Jurkat, Clone E6-1 (cell line): ENCODE results near the gene ALPK1. TPM values are rescaled to one million over a fixed set of nuclear protein-coding genes. Genes with fewer than 3 reads are reported as not detected.
"Not testable (repeated sequence)": the region's sequence is repeated elsewhere in the genome, so short reads cannot be mapped to it uniquely, and the experiment has no call there.

Experiments used
- DNase-seq: peaks from one replicate; pipeline ENCODE4 v3.0.0-alpha.2; 2011; ENCODE audit warnings: low read depth, low spot score
- H3K4me3 ChIP-seq: 2 replicates; pipeline ENCODE4 v1.5.1; 2011; ENCODE audit warnings: mild to moderate bottlenecking, low read length, control low read depth, moderate library complexity
- polyA plus RNA-seq: library from polyadenylated mRNA; unstranded; fragments of >200 nt; gene quantifications from one replicate; pipeline ENCODE4 v1.2.1, GENCODE V29; 2012; ENCODE audit warnings: missing spikeins; ENCODE audit not compliant: insufficient read length, insufficient read depth

The ALPK1 gene
- 0.74 TPM for polyA plus RNA-seq

GRCh38 chr4:112296949-112297880, at the start of gene ALPK1:
ALPK1 (plus strand) TSS chr4:112297369.
- DNase-seq, result peak; percentile 33
- H3K4me3 ChIP-seq, result peak within 1 kb of the TSS; percentile 32

DNA sequence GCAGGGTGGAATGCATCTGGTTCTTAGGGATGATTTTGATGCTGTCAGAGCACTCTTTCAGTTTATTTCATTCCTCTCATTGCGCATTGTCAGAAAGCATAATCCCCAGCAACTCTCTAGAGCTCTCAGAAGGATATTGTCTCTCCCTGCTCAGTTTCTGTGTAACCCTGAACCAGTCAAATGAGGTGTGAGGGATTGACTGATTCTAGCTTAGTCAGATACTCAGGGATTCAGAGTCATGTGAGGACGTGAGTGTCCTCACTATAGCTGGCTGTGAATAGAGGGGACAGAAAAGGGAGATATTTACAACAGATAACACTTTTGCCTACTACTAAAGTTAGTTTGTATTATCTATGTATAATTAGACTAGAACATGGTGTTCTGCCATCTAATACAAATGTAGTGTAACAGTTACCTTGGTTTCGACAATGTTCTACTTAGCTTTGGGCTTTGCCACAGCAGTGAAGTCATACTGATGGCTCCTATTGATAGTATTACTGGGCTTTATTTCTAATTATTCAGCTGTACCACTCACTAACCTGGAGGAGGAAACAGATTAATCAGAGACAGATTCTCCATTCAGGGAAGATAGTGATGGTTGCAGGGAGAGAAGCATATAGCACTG, 46.0 kb upstream of the ALPK1 start:
- H3K4me3 ChIP-seq, result no peak overlapping the region
- no peak for DNase-seq

- no peak for DNase-seq
- no peak overlapping the region for H3K4me3 ChIP-seq
These were observed 44.9 kb upstream of the ALPK1 start for GRCh38 chr4:112252234-112252633.

- no peak for DNase-seq
- H3K4me3 ChIP-seq, result no peak overlapping the region
These were observed 43.7 kb upstream of the ALPK1 start for GRCh38 chr4:112253382-112254000.

DNA sequence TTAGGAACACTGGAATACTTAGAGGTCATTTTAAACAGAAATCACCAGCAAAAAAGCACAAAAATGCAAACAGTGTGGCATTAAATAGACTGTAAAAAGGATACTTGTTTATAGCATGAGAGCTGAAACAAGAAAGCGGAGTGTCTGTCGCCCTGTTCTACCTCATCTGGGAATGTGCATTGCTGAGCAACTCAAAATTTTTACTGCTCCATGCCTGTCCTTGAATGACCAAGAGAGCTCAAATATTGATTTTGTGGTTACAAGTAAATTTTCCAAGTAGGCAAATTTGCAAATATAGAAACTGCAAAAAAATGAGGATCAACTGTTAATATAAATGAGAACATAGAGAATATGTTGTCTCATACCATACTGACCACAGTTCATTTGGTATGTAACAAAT, 40.1 kb upstream of the ALPK1 start:
- no peak for DNase-seq
- no peak overlapping the region for H3K4me3 ChIP-seq

DNA sequence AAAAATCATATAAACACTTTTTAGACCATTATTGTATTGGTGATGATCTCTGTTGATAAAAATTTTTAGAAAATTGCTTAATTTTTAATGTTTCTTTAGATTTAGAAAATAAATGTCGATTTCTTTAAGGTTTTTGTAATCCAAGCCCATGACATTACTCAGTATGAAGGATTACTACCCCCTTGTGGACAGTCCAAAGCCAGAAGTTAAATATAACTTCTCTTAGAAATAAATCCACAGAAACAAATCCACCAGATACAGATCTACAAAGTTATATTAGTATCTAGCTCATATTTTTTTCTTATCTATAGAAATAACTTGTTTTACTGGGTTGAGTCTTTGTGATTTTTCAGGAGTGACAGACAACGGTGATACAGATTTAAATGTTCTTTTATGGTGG, 30.3 kb upstream of the ALPK1 start:
- DNase-seq, result no peak

DNA sequence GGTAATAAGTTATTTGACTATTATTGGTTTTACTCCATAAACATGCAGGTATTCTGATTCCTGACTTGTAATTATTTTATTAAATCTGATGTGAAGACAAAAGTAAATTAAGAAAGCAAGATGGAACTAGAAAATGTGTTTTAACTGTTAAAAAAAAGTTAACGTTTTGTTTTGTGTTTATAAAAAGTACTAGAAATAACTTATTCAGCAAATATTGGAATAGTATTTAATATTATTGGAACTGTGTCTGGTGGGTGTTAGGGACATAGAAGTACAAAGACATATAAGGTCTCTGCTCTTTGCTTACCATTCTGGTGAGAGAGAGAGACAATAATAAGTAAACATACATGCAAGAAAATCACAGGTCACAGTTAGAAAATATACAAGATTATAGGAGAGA, 27.1 kb upstream of the ALPK1 start:
- H3K4me3 ChIP-seq, result no peak overlapping the region
- DNase-seq, result no peak

More for the DNA sequence above, 30.3 kb upstream of the ALPK1 start:
- no peak overlapping the region for H3K4me3 ChIP-seq

DNA sequence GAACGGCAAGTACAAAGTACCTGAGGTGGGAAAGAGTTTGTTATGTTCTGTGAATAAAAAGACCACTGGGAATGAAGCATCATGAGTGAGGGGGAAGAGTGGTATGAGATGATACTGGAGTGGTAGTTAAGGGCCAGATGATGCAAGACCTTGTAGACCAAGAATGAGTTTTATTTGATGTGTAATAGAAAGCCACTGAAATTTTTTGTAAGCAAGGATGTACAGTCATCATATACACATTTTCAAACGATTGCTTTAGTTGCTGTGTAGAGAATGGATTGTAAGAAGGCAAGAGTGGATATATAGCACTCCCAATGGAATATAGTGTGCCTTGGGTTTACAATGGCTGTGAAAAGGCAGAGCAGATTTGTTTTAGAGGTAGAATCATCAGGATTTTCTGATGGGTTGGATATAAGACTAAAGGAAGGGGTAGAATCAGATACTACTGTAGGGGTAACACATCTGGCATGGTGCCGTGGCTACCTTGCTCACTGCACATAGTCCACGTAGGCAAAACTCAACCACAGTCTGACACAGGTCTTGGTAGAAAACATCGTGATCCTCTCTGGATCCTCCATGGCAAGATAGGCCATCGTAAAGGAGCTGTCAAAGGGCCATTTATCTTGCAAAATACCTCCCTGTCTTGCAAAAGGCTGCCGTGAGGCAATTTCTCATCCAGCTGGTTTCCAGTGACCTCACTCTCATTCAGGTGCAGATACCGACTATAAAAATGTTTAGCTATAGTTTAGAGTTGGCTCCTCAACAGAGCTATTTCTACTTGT, 26.3 kb upstream of the ALPK1 start:
- H3K4me3 ChIP-seq, result no peak overlapping the region
- DNase-seq, result no peak

DNA sequence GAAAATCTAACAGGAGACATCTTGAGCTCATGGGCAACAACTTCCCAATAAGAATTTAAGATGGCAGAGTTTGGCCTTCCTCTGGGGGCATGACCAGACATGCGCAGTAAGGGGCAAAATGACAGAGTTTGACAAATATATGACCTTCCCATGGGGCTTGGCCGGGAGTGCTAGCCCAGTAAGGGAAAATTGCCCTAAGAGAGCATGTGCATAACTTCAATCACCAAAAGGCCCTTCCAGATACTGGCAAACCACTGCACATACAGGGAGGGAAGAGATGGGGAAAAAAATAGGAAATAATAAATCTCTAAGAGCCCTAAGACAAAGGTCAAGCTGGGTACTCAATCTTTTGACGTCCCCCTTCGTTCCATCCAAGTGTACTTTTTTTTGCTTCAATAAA, 24.9 kb upstream of the ALPK1 start:
- DNase-seq, result no peak
- H3K4me3 ChIP-seq, result no peak overlapping the region

GRCh38 chr4:112274959-112275358, 22.2 kb upstream of the ALPK1 start:
- H3K4me3 ChIP-seq, result no peak overlapping the region
- DNase-seq, result no peak

GRCh38 chr4:112276113-112276512, 21.1 kb upstream of the ALPK1 start:
- no peak for DNase-seq
- no peak overlapping the region for H3K4me3 ChIP-seq

DNA sequence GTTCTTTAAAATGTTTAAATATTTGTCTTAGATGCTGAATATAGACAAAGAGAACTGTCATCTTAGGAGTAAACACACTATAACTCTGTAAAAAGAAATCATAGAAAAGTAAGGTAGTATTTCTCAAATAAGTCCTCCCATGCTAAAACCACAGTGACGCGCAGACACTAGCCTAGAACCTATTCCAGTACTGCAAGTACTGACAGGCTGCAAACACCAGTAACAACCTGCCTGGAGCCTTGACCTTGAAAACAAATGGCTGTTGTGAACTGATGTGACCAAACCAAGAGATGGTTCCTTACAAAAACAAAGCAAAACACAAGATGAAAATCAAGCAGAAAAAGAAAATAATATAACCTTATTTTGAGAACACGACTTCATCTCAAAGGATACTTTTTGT, 19.9 kb upstream of the ALPK1 start:
- no peak overlapping the region for H3K4me3 ChIP-seq
- no peak for DNase-seq

DNA sequence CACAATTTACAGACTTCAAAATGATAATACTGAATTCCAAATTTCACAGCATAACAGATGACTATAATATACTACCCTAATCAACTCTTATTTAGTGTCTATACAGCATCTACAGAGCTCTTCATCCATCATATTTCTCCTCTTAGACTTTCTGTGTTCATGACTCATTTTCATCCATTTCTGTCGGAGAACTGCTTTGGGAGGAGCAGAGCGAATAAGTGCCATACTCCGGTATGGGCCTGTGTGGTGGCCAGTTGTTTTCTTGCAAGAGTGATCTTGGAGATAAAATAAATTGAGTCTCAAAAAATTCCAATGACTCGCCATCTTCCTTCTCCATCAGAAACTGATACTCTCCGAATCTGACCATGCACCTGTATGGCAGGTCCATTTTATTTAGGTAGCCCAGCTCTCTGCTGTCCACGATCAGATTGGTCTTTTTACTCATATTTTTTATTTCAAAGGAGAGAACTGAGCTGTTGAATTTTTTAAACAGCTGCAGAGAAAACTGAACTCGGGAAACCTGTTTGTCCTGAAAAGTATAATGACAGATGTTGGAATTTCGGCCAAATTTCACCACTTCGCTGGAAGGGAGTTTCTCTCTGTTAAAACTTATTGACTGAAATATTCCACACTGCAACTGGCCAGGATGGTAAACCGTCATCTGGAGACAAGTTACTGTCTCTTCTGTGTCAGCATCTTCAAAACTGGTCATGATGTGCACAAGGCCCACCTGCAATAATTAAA, 19.3 kb upstream of the ALPK1 start:
- DNase-seq, result no peak
- H3K4me3 ChIP-seq, result no peak overlapping the region

DNA sequence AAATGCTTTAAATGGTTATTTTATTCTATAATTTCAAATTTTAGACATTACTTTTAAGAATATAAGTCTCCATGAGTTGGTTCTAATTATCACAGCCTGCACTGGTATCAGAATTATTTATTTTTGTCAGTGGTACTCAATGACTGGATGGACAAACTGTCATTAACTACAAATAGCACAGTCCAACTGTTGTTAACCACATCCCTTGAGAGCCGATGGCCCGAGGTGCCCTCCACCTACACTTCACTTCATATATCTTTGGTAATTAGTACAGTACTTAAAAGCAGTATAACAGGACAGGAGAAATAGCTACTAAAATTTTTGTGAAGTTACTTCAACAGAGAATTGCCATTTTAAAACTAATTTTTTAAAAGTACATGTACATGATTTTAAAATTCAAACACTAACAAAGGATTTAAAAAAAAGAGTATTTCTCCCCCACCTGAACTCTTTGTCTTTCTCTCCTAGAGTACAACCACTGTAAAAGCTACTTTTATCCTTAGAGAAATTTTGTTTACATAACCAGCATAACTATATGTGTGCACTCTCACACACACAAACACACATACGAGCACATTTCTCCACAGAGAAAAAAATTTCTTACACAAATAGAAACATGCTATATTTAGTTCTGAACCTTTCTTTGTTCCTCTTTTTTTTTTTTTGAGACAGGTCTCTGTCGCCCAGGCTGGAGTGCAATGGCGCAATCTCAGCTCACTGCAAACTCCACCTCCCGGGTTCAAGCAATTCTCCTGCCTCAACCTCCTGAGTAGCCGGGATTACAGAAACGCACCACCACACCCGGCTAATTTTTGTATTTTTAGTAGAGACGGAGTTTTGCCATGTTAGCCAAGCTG, 17.9 kb upstream of the ALPK1 start:
- no peak overlapping the region for H3K4me3 ChIP-seq
- no peak for DNase-seq

- H3K4me3 ChIP-seq, result no peak overlapping the region
- no peak for DNase-seq
These were observed 17.3 kb upstream of the ALPK1 start for GRCh38 chr4:112279882-112280315.

- no peak overlapping the region for H3K4me3 ChIP-seq
- DNase-seq, result no peak
These were observed 16.6 kb upstream of the ALPK1 start for GRCh38 chr4:112280386-112281056.

- DNase-seq, H3K4me3 ChIP-seq: not testable (repeated sequence)
These were observed 15.2 kb upstream of the ALPK1 start for GRCh38 chr4:112281895-112282398.
